ENCODE results near the gene NDUFAB1. TPM values are rescaled to one million over a fixed set of nuclear protein-coding genes. Genes with fewer than 3 reads are reported as not detected.

Gene NDUFAB1
- total RNA-seq, 1 experiment from 2014 or later = 189 TPM

DNA sequence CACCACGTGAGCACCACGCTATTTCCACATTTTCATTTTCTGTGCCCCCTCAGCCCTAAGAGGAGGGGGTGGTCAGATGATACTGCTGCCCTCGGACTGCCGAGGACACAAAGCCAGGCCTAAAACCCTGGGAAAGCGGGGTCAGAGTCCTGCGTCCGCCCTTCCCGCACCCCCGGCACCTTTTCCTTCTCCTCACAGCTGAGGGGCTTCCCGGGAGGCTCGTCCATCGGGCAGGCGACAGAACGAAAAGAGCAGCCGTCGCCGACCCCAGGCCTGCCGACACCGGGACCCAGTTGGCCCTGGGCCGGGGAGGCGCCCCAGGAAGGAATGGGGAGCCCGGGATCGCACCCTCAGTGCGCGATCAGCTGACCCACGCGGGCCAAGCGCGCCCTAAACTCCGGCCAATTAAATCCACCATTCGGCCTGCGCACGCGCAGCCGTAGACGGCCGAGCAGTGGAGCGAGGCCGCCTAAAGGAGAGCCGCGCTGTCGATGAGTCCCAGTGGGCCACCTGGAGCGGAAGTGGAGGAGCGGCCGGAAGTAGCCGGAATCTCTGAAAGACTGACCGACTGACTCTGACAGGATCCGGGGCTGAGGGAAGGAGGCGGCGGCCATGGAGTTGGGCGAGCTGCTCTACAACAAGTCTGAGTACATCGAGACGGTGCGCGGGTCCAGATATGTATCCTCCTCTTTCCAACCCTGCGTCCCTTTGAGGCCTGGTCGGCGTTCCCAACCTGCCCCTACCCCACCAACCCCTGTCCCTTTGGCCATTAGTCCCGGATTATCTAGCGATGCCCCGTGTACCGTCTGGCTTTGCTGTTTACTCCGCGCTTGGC is 45.0 kb upstream of the NDUFAB1 start, which contains the start of the genes DCTN5 and PALB2 (continued):
- TF ChIP-seq EMX1 (CRISPR knock-in tag; IDR thresholded peaks at IDR 0.05) (no peak), GABPB1 (CRISPR knock-in tag; IDR thresholded peaks at IDR 0.05) (peak; percentile 85), FOXK1 (CRISPR knock-in tag; IDR thresholded peaks at IDR 0.05) (peak; percentile 65; the same call in 1 of the 2 replicates), ESRRA (CRISPR knock-in tag; IDR thresholded peaks at IDR 0.05; ENCODE audit: borderline replicate concordance) (no peak), HMGA2 (CRISPR knock-in tag; IDR thresholded peaks at IDR 0.05) (no peak), CREM (CRISPR knock-in tag; IDR thresholded peaks at IDR 0.05) (peak; percentile 26; the same call in 1 of the 2 replicates), RELA (CRISPR knock-in tag; IDR thresholded peaks at IDR 0.05; ENCODE audit: borderline replicate concordance) (no peak), TEAD4 (CRISPR knock-in tag; IDR thresholded peaks at IDR 0.05) (peak; percentile 48; the same call in 1 of the 2 replicates), NFYB (CRISPR knock-in tag; conservative IDR thresholded peaks at IDR 0.05; ENCODE audit: low read depth) (peak; percentile 78), ETV6 (CRISPR knock-in tag; IDR thresholded peaks at IDR 0.05) (peak; percentile 82), GTF2I (CRISPR knock-in tag; conservative IDR thresholded peaks at IDR 0.05) (no peak)
- TF ChIP-seq, protein P1, sequence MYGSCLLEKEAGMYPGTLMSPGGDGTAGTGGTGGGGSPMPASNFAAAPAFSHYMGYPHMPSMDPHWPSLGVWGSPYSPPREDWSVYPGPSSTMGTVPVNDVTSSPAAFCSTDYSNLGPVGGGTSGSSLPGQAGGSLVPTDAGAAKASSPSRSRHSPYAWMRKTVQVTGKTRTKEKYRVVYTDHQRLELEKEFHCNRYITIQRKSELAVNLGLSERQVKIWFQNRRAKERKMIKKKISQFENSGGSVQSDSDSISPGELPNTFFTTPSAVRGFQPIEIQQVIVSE (CRISPR knock-in tag; IDR thresholded peaks at IDR 0.05; ENCODE audit: borderline replicate concordance) = no peak
- TF ChIP-seq, protein P2, sequence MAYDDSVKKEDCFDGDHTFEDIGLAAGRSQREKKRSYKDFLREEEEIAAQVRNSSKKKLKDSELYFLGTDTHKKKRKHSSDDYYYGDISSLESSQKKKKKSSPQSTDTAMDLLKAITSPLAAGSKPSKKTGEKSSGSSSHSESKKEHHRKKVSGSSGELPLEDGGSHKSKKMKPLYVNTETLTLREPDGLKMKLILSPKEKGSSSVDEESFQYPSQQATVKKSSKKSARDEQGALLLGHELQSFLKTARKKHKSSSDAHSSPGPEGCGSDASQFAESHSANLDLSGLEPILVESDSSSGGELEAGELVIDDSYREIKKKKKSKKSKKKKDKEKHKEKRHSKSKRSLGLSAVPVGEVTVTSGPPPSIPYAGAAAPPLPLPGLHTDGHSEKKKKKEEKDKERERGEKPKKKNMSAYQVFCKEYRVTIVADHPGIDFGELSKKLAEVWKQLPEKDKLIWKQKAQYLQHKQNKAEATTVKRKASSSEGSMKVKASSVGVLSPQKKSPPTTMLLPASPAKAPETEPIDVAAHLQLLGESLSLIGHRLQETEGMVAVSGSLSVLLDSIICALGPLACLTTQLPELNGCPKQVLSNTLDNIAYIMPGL (CRISPR knock-in tag; IDR thresholded peaks at IDR 0.05) = peak; percentile 47
- TF ChIP-seq, protein P3, sequence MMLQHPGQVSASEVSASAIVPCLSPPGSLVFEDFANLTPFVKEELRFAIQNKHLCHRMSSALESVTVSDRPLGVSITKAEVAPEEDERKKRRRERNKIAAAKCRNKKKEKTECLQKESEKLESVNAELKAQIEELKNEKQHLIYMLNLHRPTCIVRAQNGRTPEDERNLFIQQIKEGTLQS (CRISPR knock-in tag; conservative IDR thresholded peaks at IDR 0.05) = no peak
- TF ChIP-seq, protein P4, sequence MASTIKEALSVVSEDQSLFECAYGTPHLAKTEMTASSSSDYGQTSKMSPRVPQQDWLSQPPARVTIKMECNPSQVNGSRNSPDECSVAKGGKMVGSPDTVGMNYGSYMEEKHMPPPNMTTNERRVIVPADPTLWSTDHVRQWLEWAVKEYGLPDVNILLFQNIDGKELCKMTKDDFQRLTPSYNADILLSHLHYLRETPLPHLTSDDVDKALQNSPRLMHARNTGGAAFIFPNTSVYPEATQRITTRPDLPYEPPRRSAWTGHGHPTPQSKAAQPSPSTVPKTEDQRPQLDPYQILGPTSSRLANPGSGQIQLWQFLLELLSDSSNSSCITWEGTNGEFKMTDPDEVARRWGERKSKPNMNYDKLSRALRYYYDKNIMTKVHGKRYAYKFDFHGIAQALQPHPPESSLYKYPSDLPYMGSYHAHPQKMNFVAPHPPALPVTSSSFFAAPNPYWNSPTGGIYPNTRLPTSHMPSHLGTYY (CRISPR knock-in tag; IDR thresholded peaks at IDR 0.05) = no peak
- TF ChIP-seq, protein P5, sequence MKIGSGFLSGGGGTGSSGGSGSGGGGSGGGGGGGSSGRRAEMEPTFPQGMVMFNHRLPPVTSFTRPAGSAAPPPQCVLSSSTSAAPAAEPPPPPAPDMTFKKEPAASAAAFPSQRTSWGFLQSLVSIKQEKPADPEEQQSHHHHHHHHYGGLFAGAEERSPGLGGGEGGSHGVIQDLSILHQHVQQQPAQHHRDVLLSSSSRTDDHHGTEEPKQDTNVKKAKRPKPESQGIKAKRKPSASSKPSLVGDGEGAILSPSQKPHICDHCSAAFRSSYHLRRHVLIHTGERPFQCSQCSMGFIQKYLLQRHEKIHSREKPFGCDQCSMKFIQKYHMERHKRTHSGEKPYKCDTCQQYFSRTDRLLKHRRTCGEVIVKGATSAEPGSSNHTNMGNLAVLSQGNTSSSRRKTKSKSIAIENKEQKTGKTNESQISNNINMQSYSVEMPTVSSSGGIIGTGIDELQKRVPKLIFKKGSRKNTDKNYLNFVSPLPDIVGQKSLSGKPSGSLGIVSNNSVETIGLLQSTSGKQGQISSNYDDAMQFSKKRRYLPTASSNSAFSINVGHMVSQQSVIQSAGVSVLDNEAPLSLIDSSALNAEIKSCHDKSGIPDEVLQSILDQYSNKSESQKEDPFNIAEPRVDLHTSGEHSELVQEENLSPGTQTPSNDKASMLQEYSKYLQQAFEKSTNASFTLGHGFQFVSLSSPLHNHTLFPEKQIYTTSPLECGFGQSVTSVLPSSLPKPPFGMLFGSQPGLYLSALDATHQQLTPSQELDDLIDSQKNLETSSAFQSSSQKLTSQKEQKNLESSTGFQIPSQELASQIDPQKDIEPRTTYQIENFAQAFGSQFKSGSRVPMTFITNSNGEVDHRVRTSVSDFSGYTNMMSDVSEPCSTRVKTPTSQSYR (CRISPR knock-in tag; IDR thresholded peaks at IDR 0.05) = no peak
- TF ChIP-seq, protein P6, sequence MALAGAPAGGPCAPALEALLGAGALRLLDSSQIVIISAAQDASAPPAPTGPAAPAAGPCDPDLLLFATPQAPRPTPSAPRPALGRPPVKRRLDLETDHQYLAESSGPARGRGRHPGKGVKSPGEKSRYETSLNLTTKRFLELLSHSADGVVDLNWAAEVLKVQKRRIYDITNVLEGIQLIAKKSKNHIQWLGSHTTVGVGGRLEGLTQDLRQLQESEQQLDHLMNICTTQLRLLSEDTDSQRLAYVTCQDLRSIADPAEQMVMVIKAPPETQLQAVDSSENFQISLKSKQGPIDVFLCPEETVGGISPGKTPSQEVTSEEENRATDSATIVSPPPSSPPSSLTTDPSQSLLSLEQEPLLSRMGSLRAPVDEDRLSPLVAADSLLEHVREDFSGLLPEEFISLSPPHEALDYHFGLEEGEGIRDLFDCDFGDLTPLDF (CRISPR knock-in tag; IDR thresholded peaks at IDR 0.05) = no peak
- TF ChIP-seq, protein P7, sequence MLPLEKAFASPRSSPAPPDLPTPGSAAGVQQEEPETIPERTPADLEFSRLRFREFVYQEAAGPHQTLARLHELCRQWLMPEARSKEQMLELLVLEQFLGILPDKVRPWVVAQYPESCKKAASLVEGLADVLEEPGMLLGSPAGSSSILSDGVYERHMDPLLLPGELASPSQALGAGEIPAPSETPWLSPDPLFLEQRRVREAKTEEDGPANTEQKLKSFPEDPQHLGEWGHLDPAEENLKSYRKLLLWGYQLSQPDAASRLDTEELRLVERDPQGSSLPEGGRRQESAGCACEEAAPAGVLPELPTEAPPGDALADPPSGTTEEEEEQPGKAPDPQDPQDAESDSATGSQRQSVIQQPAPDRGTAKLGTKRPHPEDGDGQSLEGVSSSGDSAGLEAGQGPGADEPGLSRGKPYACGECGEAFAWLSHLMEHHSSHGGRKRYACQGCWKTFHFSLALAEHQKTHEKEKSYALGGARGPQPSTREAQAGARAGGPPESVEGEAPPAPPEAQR (CRISPR knock-in tag; IDR thresholded peaks at IDR 0.05) = no peak
- TF ChIP-seq, protein P8, sequence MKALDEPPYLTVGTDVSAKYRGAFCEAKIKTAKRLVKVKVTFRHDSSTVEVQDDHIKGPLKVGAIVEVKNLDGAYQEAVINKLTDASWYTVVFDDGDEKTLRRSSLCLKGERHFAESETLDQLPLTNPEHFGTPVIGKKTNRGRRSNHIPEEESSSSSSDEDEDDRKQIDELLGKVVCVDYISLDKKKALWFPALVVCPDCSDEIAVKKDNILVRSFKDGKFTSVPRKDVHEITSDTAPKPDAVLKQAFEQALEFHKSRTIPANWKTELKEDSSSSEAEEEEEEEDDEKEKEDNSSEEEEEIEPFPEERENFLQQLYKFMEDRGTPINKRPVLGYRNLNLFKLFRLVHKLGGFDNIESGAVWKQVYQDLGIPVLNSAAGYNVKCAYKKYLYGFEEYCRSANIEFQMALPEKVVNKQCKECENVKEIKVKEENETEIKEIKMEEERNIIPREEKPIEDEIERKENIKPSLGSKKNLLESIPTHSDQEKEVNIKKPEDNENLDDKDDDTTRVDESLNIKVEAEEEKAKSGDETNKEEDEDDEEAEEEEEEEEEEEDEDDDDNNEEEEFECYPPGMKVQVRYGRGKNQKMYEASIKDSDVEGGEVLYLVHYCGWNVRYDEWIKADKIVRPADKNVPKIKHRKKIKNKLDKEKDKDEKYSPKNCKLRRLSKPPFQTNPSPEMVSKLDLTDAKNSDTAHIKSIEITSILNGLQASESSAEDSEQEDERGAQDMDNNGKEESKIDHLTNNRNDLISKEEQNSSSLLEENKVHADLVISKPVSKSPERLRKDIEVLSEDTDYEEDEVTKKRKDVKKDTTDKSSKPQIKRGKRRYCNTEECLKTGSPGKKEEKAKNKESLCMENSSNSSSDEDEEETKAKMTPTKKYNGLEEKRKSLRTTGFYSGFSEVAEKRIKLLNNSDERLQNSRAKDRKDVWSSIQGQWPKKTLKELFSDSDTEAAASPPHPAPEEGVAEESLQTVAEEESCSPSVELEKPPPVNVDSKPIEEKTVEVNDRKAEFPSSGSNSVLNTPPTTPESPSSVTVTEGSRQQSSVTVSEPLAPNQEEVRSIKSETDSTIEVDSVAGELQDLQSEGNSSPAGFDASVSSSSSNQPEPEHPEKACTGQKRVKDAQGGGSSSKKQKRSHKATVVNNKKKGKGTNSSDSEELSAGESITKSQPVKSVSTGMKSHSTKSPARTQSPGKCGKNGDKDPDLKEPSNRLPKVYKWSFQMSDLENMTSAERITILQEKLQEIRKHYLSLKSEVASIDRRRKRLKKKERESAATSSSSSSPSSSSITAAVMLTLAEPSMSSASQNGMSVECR (CRISPR knock-in tag; IDR thresholded peaks at IDR 0.05; ENCODE audit: borderline replicate concordance) = peak; percentile 74
- TF ChIP-seq, protein P9, sequence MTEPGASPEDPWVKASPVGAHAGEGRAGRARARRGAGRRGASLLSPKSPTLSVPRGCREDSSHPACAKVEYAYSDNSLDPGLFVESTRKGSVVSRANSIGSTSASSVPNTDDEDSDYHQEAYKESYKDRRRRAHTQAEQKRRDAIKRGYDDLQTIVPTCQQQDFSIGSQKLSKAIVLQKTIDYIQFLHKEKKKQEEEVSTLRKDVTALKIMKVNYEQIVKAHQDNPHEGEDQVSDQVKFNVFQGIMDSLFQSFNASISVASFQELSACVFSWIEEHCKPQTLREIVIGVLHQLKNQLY (CRISPR knock-in tag; IDR thresholded peaks at IDR 0.05) = no peak
- TF ChIP-seq, protein P10, sequence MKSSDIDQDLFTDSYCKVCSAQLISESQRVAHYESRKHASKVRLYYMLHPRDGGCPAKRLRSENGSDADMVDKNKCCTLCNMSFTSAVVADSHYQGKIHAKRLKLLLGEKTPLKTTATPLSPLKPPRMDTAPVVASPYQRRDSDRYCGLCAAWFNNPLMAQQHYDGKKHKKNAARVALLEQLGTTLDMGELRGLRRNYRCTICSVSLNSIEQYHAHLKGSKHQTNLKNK (CRISPR knock-in tag; IDR thresholded peaks at IDR 0.05) = no peak

All from WTC11 (cell line).